ENCODE data around the gene LRRN1. TPM values are rescaled to one million over a fixed set of nuclear protein-coding genes. Genes with fewer than 3 reads are reported as not detected.

Gene LRRN1
- total and polyA plus RNA-seq, 9 of the 15 experiments (the other 6 are each of a cell fraction or from before 2014, with no cell fraction given): 0.11 TPM; not detected in 8

GRCh38 chr3:3851621-3852323, 52.5 kb downstream of the LRRN1 start (continued):
- no peak for TF ChIP-seq MTA3 (IDR thresholded peaks at IDR 0.05; ENCODE audit: borderline replicate concordance)
- TF ChIP-seq CTCFL (IDR thresholded peaks at IDR 0.05; ENCODE audit: borderline replicate concordance, insufficient read depth, low read depth, low read length, poor library complexity, severe bottlenecking): no peak
- TF ChIP-seq ZEB2 (IDR thresholded peaks at IDR 0.05): no peak
- TF ChIP-seq KDM5B (IDR thresholded peaks at IDR 0.05; ENCODE audit: insufficient replicate concordance, low read depth, low read length): no peak
- no peak for TF ChIP-seq CREM (IDR thresholded peaks at IDR 0.05; ENCODE audit: low read depth)

DNA sequence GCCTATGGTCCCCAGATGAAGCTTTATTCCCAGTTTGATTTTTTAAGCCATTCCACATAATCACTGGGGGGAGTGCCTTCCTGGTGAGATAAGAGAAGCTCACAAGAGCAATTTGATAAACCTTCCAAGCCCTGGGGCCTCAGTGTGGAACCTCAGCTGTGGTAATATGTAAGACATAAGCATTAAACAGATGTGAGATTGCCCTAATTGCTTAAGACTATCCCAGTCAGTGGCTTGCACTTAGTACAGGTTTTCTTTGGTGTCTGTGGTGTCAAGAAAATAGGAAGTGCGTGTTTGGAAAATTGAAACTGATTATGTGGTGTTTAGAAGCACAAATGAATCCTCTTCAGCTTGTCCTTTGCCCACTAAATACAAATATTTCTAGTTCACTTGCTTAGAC, 54.3 kb downstream of the LRRN1 start:
- H2AFZ ChIP-seq (ENCODE audit: low read depth, low read length): no peak overlapping the region
- H3K9me1 ChIP-seq (ENCODE audit: control insufficient read depth, insufficient read depth, low read length): no peaks in the 10 kb centered on the region
- FAIRE-seq (no peak), DNase-seq (ENCODE audit: extremely low read depth in 1 of 4, low spot score in 3 of 4) (no peak), ATAC-seq (no peak)
- H3K4me1 ChIP-seq (replicated peaks in 1 of 2; ENCODE audit: control insufficient read depth in 2 of 2, insufficient read depth in 2 of 2, low read length in 2 of 2): no peaks in the 10 kb centered on the region
- peaks cover 5% of the 10 kb centered on the region; the same call in 1 of the 2 replicates for H3K9me3 ChIP-seq (replicated peaks; ENCODE audit: control insufficient read depth, insufficient read depth, low read depth, low read length)
- 0% methylated on average over 1 of the region's 1 CpG for WGBS (ENCODE audit: insufficient coverage, low coverage, missing lambda C conversion rate)
- no peaks in the 10 kb centered on the region for H3K79me2 ChIP-seq (ENCODE audit: control insufficient read depth, insufficient read depth, low read length)
- no peak overlapping the region for H3K4me2 ChIP-seq (ENCODE audit: insufficient read depth, low read length)
- ChIA-PET POLR2A (no interaction called here), CTCF (ENCODE audit: low intra/inter-chr PET ratio) (no interaction called here)
- intact Hi-C loops (cut with micrococcal nuclease): no loop called here
- no peak overlapping the region for H3K27ac ChIP-seq (ENCODE audit: extremely low read depth, low read depth, low read length)
- H3K36me3 ChIP-seq (ENCODE audit: control insufficient read depth, insufficient read depth, low read length): no peaks in the 10 kb centered on the region
- H4K20me1 ChIP-seq (replicated peaks; ENCODE audit: control insufficient read depth, insufficient read depth, low read length): no peaks in the 10 kb centered on the region
- H3K9ac ChIP-seq (ENCODE audit: insufficient read depth in 1 of 2, low read depth in 2 of 2, low read length in 2 of 2): no peak overlapping the region
- in situ Hi-C loops (cut with MboI): no loop called here
- no peak for TF ChIP-seq MGA (IDR thresholded peaks at IDR 0.05)
- H3K27me3 ChIP-seq (ENCODE audit: control insufficient read depth in 2 of 2, insufficient read depth in 2 of 2, low read length in 2 of 2): no peaks in the 10 kb centered on the region
- no peak overlapping the region for H3K4me3 ChIP-seq
- no TSS peak for BruUV-seq (replicated peaks)
